Adrenal gland (tissue), 5 donors: ENCODE results near the gene SIRT3.

Experiments used
- CTCF ChIP-seq, 6 experiments: fragments of 450-650 bp in 4 of 6; fragments of 200-600 bp in 2 of 6; sonication (generic) in 1 of 6; IDR thresholded peaks; 1 replicate in 5 of 6; 2 replicates in 1 of 6; pipeline versions ENCODE4 v1.5.1 to v1.8.0; 2016 to 2021; ENCODE audit warnings: antibody characterized with exemption in 6 of 6, mild to moderate bottlenecking in 2 of 6, moderate library complexity in 1 of 6
- POLR2A ChIP-seq, 2 donors: fragments of 450-650 bp; IDR thresholded peaks; one replicate each; pipeline ENCODE4 v1.6.1; 2017; ENCODE audit warnings: antibody characterized with exemption in 2 of 2, mild to moderate bottlenecking in 2 of 2, moderate library complexity in 1 of 2
- donor health status: DM: no; HTN: no; CAD: no.

DNA sequence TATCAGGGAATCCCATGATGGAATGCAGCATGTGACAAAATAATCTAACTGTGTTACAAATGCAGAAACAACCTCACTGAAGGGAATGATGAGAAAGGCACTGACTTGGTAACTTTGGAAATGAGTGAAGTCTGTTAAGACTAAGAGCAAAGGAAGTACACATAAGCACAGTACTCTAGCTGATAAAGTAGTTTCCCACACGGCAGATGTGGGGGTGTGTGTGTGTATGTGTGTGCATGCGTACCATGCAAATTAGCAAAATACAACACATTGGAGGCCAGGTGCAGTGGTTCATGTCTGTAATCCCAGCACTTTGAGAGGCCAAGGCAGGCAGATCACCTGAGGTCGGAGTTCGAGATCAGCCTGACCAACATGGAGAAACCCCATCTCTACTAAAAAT, 25.5 kb upstream of the SIRT3 start:
- TF ChIP-seq CTCF (IDR thresholded peaks at IDR 0.05) (no peak), POLR2A (IDR thresholded peaks at IDR 0.05) (no peak)
